ENCODE measurements around the gene ZNF444. TPM values are rescaled to one million over a fixed set of nuclear protein-coding genes. Genes with fewer than 3 reads are reported as not detected.
A peak's percentile ranks its signal among the peaks of the same experiment; 100 is the strongest.

The ZNF444 gene
- total RNA-seq (2022) (92.2 and 95.6 TPM in 2 replicates), Bru-seq, nascent RNA (percentile 81 among the genes with signal in this experiment), BruChase-seq, experiment 1, labeled RNA remaining after a 2-hour chase (percentile 77 among the genes with signal in this experiment), BruChase-seq, experiment 2, labeled RNA remaining after a 6-hour chase (percentile 79 among the genes with signal in this experiment)
- long read RNA-seq, full-length matches to known transcripts, result 89 of 188 reads
- long read RNA-seq, partial matches to known transcripts, result 42 of 188 reads
- long read RNA-seq, other reads (novel, unspliced or antisense), result 57 of 188 reads

- peaks cover 21% of the 10 kb centered on the region for H3K4me1 ChIP-seq
- ChIA-PET CTCF (interaction anchor here (0.7 to 1.5 kb wide), 2 partner anchors 60 to 74 kb away, joined by 4 to 10 read pairs; no protein-coding TSS in a partner anchor), POLR2A (interaction anchor here (0.5 to 1.1 kb wide), 10 partner anchors 19 to 1139 kb away, joined by 3 to 13 read pairs (median 8); partner anchors contain the start of genes ZNF460 and ZSCAN5A)
- DNase-seq, result peak; percentile 99 to 100
- intact Hi-C loops (cut with micrococcal nuclease; ENCODE audit: unreplicated experiment), result loop anchor here (1.0 to 10.0 kb wide), 5 partner anchors 8 to 1678 kb away; partner anchors contain the start of genes LENG9, U2AF2, ZNF787 and ZSCAN5A
- no peaks in the 10 kb centered on the region for H3K9me3 ChIP-seq
- Mint-ChIP-seq H3K4me3 (ENCODE audit: unreplicated experiment) (peak within 1 kb of the TSS; percentile 87), H3K27ac (ENCODE audit: unreplicated experiment) (peak within 1 kb of the TSS; percentile 97), H3K27me3 (ENCODE audit: insufficient read depth, unreplicated experiment) (no peaks in the 10 kb centered on the region), H3K36me3 (ENCODE audit: insufficient read depth, unreplicated experiment) (peaks cover 32% of the 10 kb centered on the region), H3K9me3 (ENCODE audit: unreplicated experiment) (no peaks in the 10 kb centered on the region), H3K4me1 (ENCODE audit: low read depth, unreplicated experiment) (peaks cover 36% of the 10 kb centered on the region)
- TF ChIP-seq CTCF (IDR thresholded peaks at IDR 0.05; ENCODE audit: insufficient read depth in 1 of 2, low read depth in 1 of 2, low read length in 1 of 2, severe bottlenecking in 1 of 2, unreplicated experiment in 1 of 2), result no peak
- BruUV-seq (replicated peaks), result no TSS peak
- peak within 1 kb of the TSS; percentile 70 for H3K4me3 ChIP-seq (ENCODE audit: low read depth, low read length)
- H3K27me3 ChIP-seq (replicated peaks; ENCODE audit: control insufficient read depth, insufficient read depth, low read length), result no peaks in the 10 kb centered on the region
- H3K36me3 ChIP-seq (ENCODE audit: control insufficient read depth, insufficient read depth, low read length), result no peaks in the 10 kb centered on the region; the same call in 1 of the 2 replicates
Measured at GRCh38 chr19:56140583-56141416, at the start of gene ZNF444. ZNF444 (plus strand) TSS chr19:56141287; CDS start chr19:56146912, 5,625 bp downstream.

- no peaks in the 10 kb centered on the region for H3K27me3 ChIP-seq (replicated peaks; ENCODE audit: control insufficient read depth, insufficient read depth, low read length)
- no peaks in the 10 kb centered on the region for H3K4me1 Mint-ChIP-seq (ENCODE audit: low read depth, unreplicated experiment)
- ChIA-PET POLR2A (no interaction called here), CTCF (interaction anchor here (1.1 kb wide), 1 partner anchor 26 kb away, joined by 4 read pairs; no protein-coding TSS in a partner anchor)
- H3K4me1 ChIP-seq, result no peaks in the 10 kb centered on the region
- H3K4me3 Mint-ChIP-seq (ENCODE audit: unreplicated experiment), result no peak overlapping the region
- no peak for DNase-seq
- peaks cover 1% of the 10 kb centered on the region for H3K36me3 ChIP-seq (ENCODE audit: control insufficient read depth, insufficient read depth, low read length)
- peaks cover 74% of the 10 kb centered on the region for H3K36me3 Mint-ChIP-seq (ENCODE audit: insufficient read depth, unreplicated experiment)
- no TSS peak for BruUV-seq (replicated peaks)
- H3K9me3 ChIP-seq, result no peaks in the 10 kb centered on the region
- TF ChIP-seq CTCF (IDR thresholded peaks at IDR 0.05; ENCODE audit: insufficient read depth in 1 of 2, low read depth in 1 of 2, low read length in 1 of 2, severe bottlenecking in 1 of 2, unreplicated experiment in 1 of 2), result no peak
- no peak overlapping the region for H3K4me3 ChIP-seq (ENCODE audit: low read depth, low read length)
- intact Hi-C loops (cut with micrococcal nuclease; ENCODE audit: unreplicated experiment), result no loop called here
- H3K27me3 Mint-ChIP-seq (ENCODE audit: insufficient read depth, unreplicated experiment), result no peaks in the 10 kb centered on the region
- no peaks in the 10 kb centered on the region for H3K9me3 Mint-ChIP-seq (ENCODE audit: unreplicated experiment)
- H3K27ac Mint-ChIP-seq (ENCODE audit: unreplicated experiment), result no peak overlapping the region
Measured at GRCh38 chr19:56091751-56092546, 49.1 kb upstream of the ZNF444 start.

All from Caco-2 (cell line).